K562 (cell line): ENCODE data around the gene CCSER1. TPM values are rescaled to one million over a fixed set of nuclear protein-coding genes. Genes with fewer than 3 reads are reported as not detected.

Experiments used
- ATAC-seq: fragments of 200-7000 bp; cut with Tn5 transposase; 3 replicates; pipeline ENCODE4 v1.9.1; 2020; ENCODE audit warnings: moderate library complexity
- BruUV-seq: library from RNA; stranded (reverse); fragments of 400-500 nt; replicated peaks from 2 replicates; lab custom pipeline; 2021; lab: Mats Ljungman, UMichigan
- CTCF ChIA-PET: fragments of 300-600 bp; formaldehyde crosslinking; extraction: SDS; loops from one replicate; lab custom pipeline; 2021; ENCODE audit warnings: low intra/inter-chr PET ratio; lab: Yijun Ruan, JAX
- POLR2A ChIA-PET: fragments of 300-600, 350-650 bp; sonication (Branson Sonifier 250); formaldehyde crosslinking; extraction: SDS; loops from one replicate; lab custom pipeline; 2021; ENCODE audit warnings: antibody characterized with exemption, inconsistent platforms; lab: Yijun Ruan, JAX
- DNase-seq, 4 experiments: peaks; one replicate each; pipeline versions ENCODE4 v3.0.0 to v3.0.0-alpha.2; 2011 to 2018; ENCODE audit warnings: low spot score in 3 of 4, mixed read lengths in 3 of 4; ENCODE audit errors: extremely low read depth in 1 of 4
- FAIRE-seq: peaks from 2 replicates; lab custom pipeline; 2011; peaks lifted over from hg19 to GRCh38; lab: Jason Lieb, UNC
- H2AFZ ChIP-seq: 2 replicates; pipeline ENCODE4 v1.6.0; 2011; ENCODE audit warnings: low read depth, low read length, control low read depth, inconsistent platforms
- H3K27ac ChIP-seq: fragments of 200-600 bp; 3 replicates; pipeline ENCODE4 v1.8.0; 2011; ENCODE audit warnings: low read depth, mild to moderate bottlenecking, control low read depth, inconsistent platforms, low read length, moderate library complexity, mixed read lengths; ENCODE audit errors: extremely low read depth
- H3K27me3 ChIP-seq, 2 experiments: fragments of 300-600 bp in 1 of 2; 2 replicates in 1 of 2; 3 replicates in 1 of 2; pipeline versions ENCODE4 v1.6.0 to v1.8.0; 2011; ENCODE audit warnings: inconsistent platforms in 2 of 2, low read length in 2 of 2, mild to moderate bottlenecking in 1 of 2, mixed read lengths in 1 of 2, moderate library complexity in 1 of 2; ENCODE audit not compliant: control insufficient read depth in 2 of 2, insufficient read depth in 2 of 2
- H3K36me3 ChIP-seq: fragments of 300-600 bp; 3 replicates; pipeline ENCODE4 v1.8.0; 2011; ENCODE audit warnings: mild to moderate bottlenecking, low read length, inconsistent platforms; ENCODE audit not compliant: control insufficient read depth, insufficient read depth
- H3K4me1 ChIP-seq, 2 experiments: fragments of 200-600 bp in 1 of 2; replicated peaks in 1 of 2; 2 replicates in 1 of 2; 3 replicates in 1 of 2; pipeline versions ENCODE4 v1.5.1 to v1.8.0; 2011; ENCODE audit warnings: inconsistent platforms in 2 of 2, low read length in 2 of 2, mild to moderate bottlenecking in 1 of 2, mixed read lengths in 1 of 2, moderate library complexity in 1 of 2; ENCODE audit not compliant: control insufficient read depth in 2 of 2, insufficient read depth in 2 of 2
- H3K4me2 ChIP-seq: 2 replicates; pipeline ENCODE4 v1.6.1; 2011; ENCODE audit warnings: low read length, control low read depth, inconsistent platforms, mixed read lengths; ENCODE audit not compliant: insufficient read depth
- H3K4me3 ChIP-seq: fragments of 200-600 bp; sonication (generic), shearing (Covaris generic); 2 replicates; pipeline ENCODE4 v1.5.1; 2016; ENCODE audit warnings: control low read depth, inconsistent platforms
- H3K79me2 ChIP-seq: fragments of 200-600 bp; 3 replicates; pipeline ENCODE4 v1.8.0; 2011; ENCODE audit warnings: low read length, inconsistent platforms; ENCODE audit not compliant: control insufficient read depth, insufficient read depth
- H3K9ac ChIP-seq, 2 experiments: 2 replicates each; pipeline versions ENCODE4 v1.6.0 to v1.6.1; 2011; ENCODE audit warnings: low read depth in 2 of 2, low read length in 2 of 2, control low read depth in 1 of 2, inconsistent platforms in 1 of 2, mild to moderate bottlenecking in 1 of 2, mixed read lengths in 1 of 2; ENCODE audit not compliant: insufficient read depth in 1 of 2
- H3K9me1 ChIP-seq: one replicate; pipeline ENCODE4 v1.6.0; 2011; ENCODE audit warnings: inconsistent platforms, mild to moderate bottlenecking, low read length, moderate library complexity; ENCODE audit not compliant: control insufficient read depth, insufficient read depth
- H3K9me3 ChIP-seq: replicated peaks from 2 replicates; pipeline ENCODE4 v1.5.1; 2011; ENCODE audit warnings: low read depth, low read length, inconsistent platforms; ENCODE audit not compliant: control insufficient read depth, insufficient read depth
- H4K20me1 ChIP-seq: replicated peaks from 2 replicates; pipeline ENCODE4 v1.6.1; 2011; ENCODE audit warnings: low read length, inconsistent platforms, mixed read lengths; ENCODE audit not compliant: control insufficient read depth, insufficient read depth
- C11orf30 ChIP-seq: fragments of 450-650 bp; IDR thresholded peaks from 2 replicates; pipeline ENCODE4 v1.6.1; 2016; ENCODE audit warnings: low read depth, mild to moderate bottlenecking
- FOXK1 ChIP-seq: sonication (generic); formaldehyde crosslinking; IDR thresholded peaks from 2 replicates; pipeline ENCODE4 v1.8.0; 2022; ENCODE audit warnings: missing genetic modification reagents, mild to moderate bottlenecking, borderline replicate concordance
- GTF2E2 ChIP-seq: fragments of 200-800 bp; sonication (Bioruptor generic); IDR thresholded peaks from 2 replicates; pipeline ENCODE4 v1.6.1; 2016; ENCODE audit warnings: missing genetic modification characterization, missing compliant biosample characterization
- MXD1 ChIP-seq: fragments of 250-450 bp; sonication (Bioruptor Pico); IDR thresholded peaks from 2 replicates; pipeline ENCODE4 v1.8.0; 2021; ENCODE audit warnings: borderline replicate concordance, mild to moderate bottlenecking, moderate library complexity; ENCODE audit not compliant: poor library complexity, severe bottlenecking
- NFATC3 ChIP-seq: fragments of 450-650 bp; IDR thresholded peaks from 2 replicates; pipeline ENCODE4 v1.6.1; 2017; ENCODE audit warnings: mild to moderate bottlenecking
- NR0B1 ChIP-seq: fragments of 450-650 bp; IDR thresholded peaks from one replicate; pipeline ENCODE4 v1.6.1; 2018; ENCODE audit warnings: mild to moderate bottlenecking, moderate library complexity; ENCODE audit not compliant: partially characterized antibody
- NR2F6 ChIP-seq: fragments of 450-650 bp; formaldehyde crosslinking; IDR thresholded peaks from 2 replicates; pipeline ENCODE4 v1.4.0; 2020; ENCODE audit warnings: mild to moderate bottlenecking
- POLR2B ChIP-seq: fragments of 450-650 bp; IDR thresholded peaks from 2 replicates; pipeline ENCODE4 v1.6.1; 2018; ENCODE audit warnings: low read depth; ENCODE audit not compliant: partially characterized antibody
- PRPF4 ChIP-seq: fragments of 200-400 bp; formaldehyde crosslinking; IDR thresholded peaks from one replicate; pipeline ENCODE4 v1.6.1; 2017; ENCODE audit warnings: low read length, low read depth, mild to moderate bottlenecking; ENCODE audit not compliant: insufficient read depth, poor library complexity, severe bottlenecking
- TBL1XR1 ChIP-seq, 2 experiments: IDR thresholded peaks; 2 replicates each; pipeline ENCODE4 v1.6.1; 2012; ENCODE audit warnings: improper control_type of control experiment in 2 of 2, low read length in 2 of 2, mild to moderate bottlenecking in 1 of 2
- in situ Hi-C: fragments of 300-500 bp; cut with MboI; formaldehyde crosslinking; loops from 4 replicates; pipeline ENCODE4 v1.15.0; 2018; ENCODE audit warnings: inconsistent platforms, mixed read lengths
- intact Hi-C: fragments of 100-400 bp; cut with micrococcal nuclease; formaldehyde crosslinking; loops from 2 replicates; pipeline ENCODE4 v1.14.2; 2022
- polyA plus RNA-seq, 8 experiments: library from polyadenylated mRNA; depleted of rRNA in 4 of 8; stranded (reverse) in 5 of 8; unstranded in 3 of 8; fragments of >200 nt; fragmentation: Nextera tagmentation in 2 of 8; fragmentation: Illumina TruSeq in 1 of 8; extraction: Ambion mirVana in 2 of 8; extraction: Trizol in 1 of 8; gene quantifications; 2 replicates each; pipeline versions ENCODE4 v1.2.1 to v1.2.3, GENCODE V29; 2011 to 2014; ENCODE audit warnings: inconsistent platforms in 1 of 8, missing spikeins in 1 of 8
- total RNA-seq, 7 experiments: library from RNA; depleted of rRNA in 6 of 7; stranded (reverse); fragments of >200 nt in 6 of 7; fragmentation: Illumina TruSeq in 2 of 7; extraction: Trizol in 2 of 7; gene quantifications; 2 replicates each; pipeline versions ENCODE4 v1.2.1 to v1.2.3, GENCODE V29; 2011 to 2021; ENCODE audit warnings: low replicate concordance in 1 of 7

Gene CCSER1
- total and polyA plus RNA-seq, 9 of the 15 experiments (the other 6 are each of a cell fraction or from before 2014, with no cell fraction given), result not detected

- Histone ChIP-seq H3K9ac (no peak overlapping the region), H3K27me3 (no peaks in the 10 kb centered on the region), H3K4me2 (no peak overlapping the region), H3K27ac (no peak overlapping the region), H3K9me3 (no peaks in the 10 kb centered on the region), H4K20me1 (no peaks in the 10 kb centered on the region), H3K4me1 (no peaks in the 10 kb centered on the region), H3K4me3 (no peak overlapping the region), H3K79me2 (no peaks in the 10 kb centered on the region), H3K36me3 (no peaks in the 10 kb centered on the region), H3K9me1 (no peaks in the 10 kb centered on the region), H2AFZ (no peak overlapping the region)
- no TSS peak for BruUV-seq
- POLR2A ChIA-PET, result no interaction called here
- FAIRE-seq, result no peak
- ATAC-seq, result no peak
- no peak for TF ChIP-seq FOXK1 (CRISPR knock-in tag)
- no peak for TF ChIP-seq NFATC3
- TF ChIP-seq C11orf30, result no peak
- no peak for TF ChIP-seq NR0B1
- TF ChIP-seq MXD1 (CRISPR knock-in tag), result no peak
- no peak for TF ChIP-seq POLR2B
- no peak for TF ChIP-seq NR2F6
- no peak for TF ChIP-seq GTF2E2 (tag)
- no peak for TF ChIP-seq TBL1XR1 (IDR thresholded peaks at IDR 0.05; ENCODE audit: low read length in 2 of 2)
- no peak for TF ChIP-seq PRPF4
- CTCF ChIA-PET, result no interaction called here
- in situ Hi-C loops (no loop called here), intact Hi-C loops (no loop called here)
- no peak for DNase-seq
These were observed 600.7 kb downstream of the CCSER1 start for GRCh38 chr4:90727938-90728337.
